ENCODE data around the gene CETN3. TPM values are rescaled to one million over a fixed set of nuclear protein-coding genes. Genes with fewer than 3 reads are reported as not detected.
"Not testable (repeated sequence)": the region's sequence is repeated elsewhere in the genome, so short reads cannot be mapped to it uniquely, and the experiment has no call there.

The CETN3 gene
- total RNA-seq, 1 donor from 2014 or later = 9.8 TPM

- DNase-seq (ENCODE audit: low spot score) = no peak
Measured at GRCh38 chr5:90384389-90384788, 25.2 kb downstream of the CETN3 start.

- no peak for DNase-seq (ENCODE audit: low spot score)
Measured at GRCh38 chr5:90383903-90384302, 25.7 kb downstream of the CETN3 start.

- DNase-seq (ENCODE audit: low spot score) = no peak
Measured at GRCh38 chr5:90381213-90381929, 28.2 kb downstream of the CETN3 start.

GRCh38 chr5:90379652-90380051 is 29.9 kb downstream of the CETN3 start:
- no peak for DNase-seq (ENCODE audit: low spot score)

GRCh38 chr5:90378752-90379151 is 30.8 kb downstream of the CETN3 start:
- no peak for DNase-seq (ENCODE audit: low spot score)

- not testable (repeated sequence) for DNase-seq (ENCODE audit: low spot score)
Measured at GRCh38 chr5:90371269-90371668, 38.3 kb downstream of the CETN3 start.

- no peak for DNase-seq (ENCODE audit: low spot score)
Measured at GRCh38 chr5:90368454-90369246, 40.9 kb downstream of the CETN3 start.

GRCh38 chr5:90367879-90368278 is 41.7 kb downstream of the CETN3 start:
- no peak for DNase-seq (ENCODE audit: low spot score)

- DNase-seq (ENCODE audit: low spot score) = no peak
Measured at GRCh38 chr5:90366948-90367347, 42.6 kb downstream of the CETN3 start.

- no peak for DNase-seq (ENCODE audit: low spot score)
Measured at GRCh38 chr5:90365328-90365727, 44.2 kb downstream of the CETN3 start.

- DNase-seq (ENCODE audit: low spot score) = no peak
Measured at GRCh38 chr5:90359073-90359920, 50.3 kb downstream of the CETN3 start.

GRCh38 chr5:90356622-90357021 is 52.9 kb downstream of the CETN3 start:
- DNase-seq (ENCODE audit: low spot score) = no peak

- no peak for DNase-seq (ENCODE audit: low spot score)
Measured at GRCh38 chr5:90356176-90356575, 53.4 kb downstream of the CETN3 start.

GRCh38 chr5:90355635-90356034 is 53.9 kb downstream of the CETN3 start:
- DNase-seq (ENCODE audit: low spot score) = no peak

GRCh38 chr5:90353254-90353653 is 56.3 kb downstream of the CETN3 start:
- DNase-seq (ENCODE audit: low spot score) = no peak

GRCh38 chr5:90351101-90351500 is 58.5 kb downstream of the CETN3 start:
- DNase-seq (ENCODE audit: low spot score) = no peak

- DNase-seq (ENCODE audit: low spot score) = no peak
Measured at GRCh38 chr5:90347462-90347861, 62.1 kb downstream of the CETN3 start.

GRCh38 chr5:90345684-90346083 is 63.9 kb downstream of the CETN3 start:
- DNase-seq (ENCODE audit: low spot score) = no peak

- DNase-seq (ENCODE audit: low spot score) = no peak
Measured at GRCh38 chr5:90344689-90345088, 64.9 kb downstream of the CETN3 start.

- DNase-seq (ENCODE audit: low spot score) = not testable (repeated sequence)
Measured at GRCh38 chr5:90343731-90344130, 65.8 kb downstream of the CETN3 start.

GRCh38 chr5:90342576-90342975 is 67.0 kb downstream of the CETN3 start:
- no peak for DNase-seq (ENCODE audit: low spot score)
